H1 (cell line): ENCODE data around the gene FOLR1.

ENCODE experiments used
- BACH1 ChIP-seq: IDR thresholded peaks from 2 replicates; pipeline ENCODE4 v1.6.1; 2012; ENCODE audit warnings: low read length, improper control_type of control experiment
- TF ChIP-seq, protein P1 (sequence below), 3 experiments: IDR thresholded peaks; 1 replicate in 2 of 3; 2 replicates in 1 of 3; pipeline versions ENCODE4 v1.5.1 to v1.6.1; 2011; ENCODE audit warnings: low read length in 3 of 3, mild to moderate bottlenecking in 3 of 3, inconsistent platforms in 2 of 3, low read depth in 1 of 3, moderate library complexity in 1 of 3; ENCODE audit not compliant: insufficient read depth in 1 of 3; ENCODE audit errors: control extremely low read depth in 1 of 3
- TF ChIP-seq, protein P2 (sequence below): IDR thresholded peaks from 2 replicates; pipeline ENCODE4 v1.6.1; 2012; ENCODE audit warnings: inconsistent platforms

DNA sequence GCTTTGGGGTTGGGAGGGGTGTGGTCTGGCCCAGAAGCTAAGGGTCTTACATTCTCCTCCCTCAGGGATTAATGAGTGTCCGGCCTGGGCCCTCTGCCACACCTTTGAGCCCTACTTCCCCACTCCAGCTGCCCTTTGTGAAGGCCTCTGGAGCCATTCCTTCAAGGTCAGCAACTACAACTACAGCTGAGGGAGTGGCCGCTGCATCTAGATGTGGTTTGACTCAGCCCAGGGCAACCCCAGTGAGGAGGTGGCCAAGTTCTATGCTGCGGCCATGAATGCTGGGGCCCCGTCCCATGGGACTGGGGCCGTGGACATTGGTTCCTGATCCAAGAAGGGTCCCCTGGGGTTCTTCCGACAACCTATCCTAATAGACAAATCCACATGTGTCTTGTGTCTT is 14.3 kb upstream of the FOLR1 start:
- TF ChIP-seq, protein P1, sequence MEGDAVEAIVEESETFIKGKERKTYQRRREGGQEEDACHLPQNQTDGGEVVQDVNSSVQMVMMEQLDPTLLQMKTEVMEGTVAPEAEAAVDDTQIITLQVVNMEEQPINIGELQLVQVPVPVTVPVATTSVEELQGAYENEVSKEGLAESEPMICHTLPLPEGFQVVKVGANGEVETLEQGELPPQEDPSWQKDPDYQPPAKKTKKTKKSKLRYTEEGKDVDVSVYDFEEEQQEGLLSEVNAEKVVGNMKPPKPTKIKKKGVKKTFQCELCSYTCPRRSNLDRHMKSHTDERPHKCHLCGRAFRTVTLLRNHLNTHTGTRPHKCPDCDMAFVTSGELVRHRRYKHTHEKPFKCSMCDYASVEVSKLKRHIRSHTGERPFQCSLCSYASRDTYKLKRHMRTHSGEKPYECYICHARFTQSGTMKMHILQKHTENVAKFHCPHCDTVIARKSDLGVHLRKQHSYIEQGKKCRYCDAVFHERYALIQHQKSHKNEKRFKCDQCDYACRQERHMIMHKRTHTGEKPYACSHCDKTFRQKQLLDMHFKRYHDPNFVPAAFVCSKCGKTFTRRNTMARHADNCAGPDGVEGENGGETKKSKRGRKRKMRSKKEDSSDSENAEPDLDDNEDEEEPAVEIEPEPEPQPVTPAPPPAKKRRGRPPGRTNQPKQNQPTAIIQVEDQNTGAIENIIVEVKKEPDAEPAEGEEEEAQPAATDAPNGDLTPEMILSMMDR (IDR thresholded peaks at IDR 0.05; ENCODE audit: control extremely low read depth in 1 of 3, insufficient read depth in 1 of 3, low read depth in 1 of 3, low read length in 3 of 3), result no peak
- no peak for TF ChIP-seq BACH1
- TF ChIP-seq, protein P2, sequence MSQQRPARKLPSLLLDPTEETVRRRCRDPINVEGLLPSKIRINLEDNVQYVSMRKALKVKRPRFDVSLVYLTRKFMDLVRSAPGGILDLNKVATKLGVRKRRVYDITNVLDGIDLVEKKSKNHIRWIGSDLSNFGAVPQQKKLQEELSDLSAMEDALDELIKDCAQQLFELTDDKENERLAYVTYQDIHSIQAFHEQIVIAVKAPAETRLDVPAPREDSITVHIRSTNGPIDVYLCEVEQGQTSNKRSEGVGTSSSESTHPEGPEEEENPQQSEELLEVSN, result no peak
